MV-4-11 (cell line): ENCODE data around the gene ITPR2.
"Not testable (repeated sequence)": the region's sequence is repeated elsewhere in the genome, so short reads cannot be mapped to it uniquely, and the experiment has no call there.

Experiments used
- DNase-seq: peaks from one replicate; lab custom pipeline; 2025; lab: John Stamatoyannopoulos, UW

The ITPR2 gene

DNA sequence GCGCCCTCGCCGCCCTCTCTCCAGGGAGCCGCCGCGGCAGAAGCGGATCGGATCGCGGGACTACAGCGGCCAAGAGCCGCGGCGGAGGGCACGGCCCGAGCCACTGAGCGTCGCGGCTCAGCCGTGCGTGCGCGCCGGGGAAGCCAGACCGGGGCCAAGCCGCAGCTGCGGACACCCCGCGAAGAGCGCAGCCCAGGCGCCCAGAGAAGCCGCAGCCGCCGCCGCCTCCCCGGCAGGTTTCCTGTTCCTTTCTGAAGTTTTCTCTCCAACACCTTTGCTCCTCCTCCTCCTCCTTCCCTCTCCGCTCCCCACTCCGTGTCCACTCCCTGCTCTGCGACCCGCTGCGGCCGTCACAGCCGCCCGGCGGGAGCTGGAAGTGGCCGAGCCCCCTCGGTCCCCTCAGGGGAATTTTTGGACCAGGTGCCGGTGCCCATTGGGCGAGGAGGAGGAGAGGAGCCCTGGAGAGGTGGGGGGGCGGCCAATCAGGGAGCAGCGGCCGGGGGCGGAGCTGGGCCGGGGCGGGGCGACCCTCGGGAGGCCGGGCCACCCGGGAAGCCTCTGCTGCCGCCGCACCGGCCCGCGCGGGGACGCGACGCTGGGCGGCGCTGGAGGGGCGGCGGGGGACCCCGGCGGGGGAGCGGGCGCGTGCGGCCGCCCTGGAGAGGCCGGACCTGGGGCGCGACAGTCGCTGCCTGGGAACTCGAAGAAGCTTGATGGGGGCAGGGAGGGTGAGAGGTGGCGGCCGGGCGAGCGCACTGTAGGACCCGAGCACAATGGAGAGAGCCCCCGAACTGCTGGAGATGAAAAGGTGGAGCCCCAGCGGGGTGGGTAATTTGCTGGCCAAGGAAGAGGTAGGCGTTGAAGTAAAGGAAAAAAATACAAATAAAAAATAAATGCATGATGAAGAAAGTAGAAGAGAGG, at the start of gene ITPR2:
TSS of gene ITPR2 (minus strand) at position 373 of the 921 bp plus-strand sequence. CDS start 413 bp downstream, outside the sequence.
- peak; percentile 73 for DNase-seq

DNA sequence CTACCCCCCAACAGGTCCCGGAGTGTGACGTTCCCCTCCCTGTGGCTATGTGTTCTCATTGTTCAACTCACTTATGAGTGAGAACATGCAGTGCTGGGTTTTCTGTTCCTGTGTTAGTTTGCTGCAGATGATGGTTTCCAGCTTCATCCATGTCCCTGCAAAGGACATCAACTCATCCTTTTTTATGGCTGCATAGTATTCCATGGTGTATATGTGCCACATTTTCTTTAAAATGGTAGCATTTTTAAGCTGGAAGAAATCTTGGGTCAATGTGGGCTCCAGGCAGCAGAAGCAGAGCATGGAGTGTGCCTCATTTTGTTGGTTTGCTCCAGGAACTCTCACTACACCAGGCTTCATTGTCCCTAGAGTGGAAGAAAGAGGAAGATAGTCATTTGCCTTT, 47.6 kb upstream of the ITPR2 start:
- no peak for DNase-seq

DNA sequence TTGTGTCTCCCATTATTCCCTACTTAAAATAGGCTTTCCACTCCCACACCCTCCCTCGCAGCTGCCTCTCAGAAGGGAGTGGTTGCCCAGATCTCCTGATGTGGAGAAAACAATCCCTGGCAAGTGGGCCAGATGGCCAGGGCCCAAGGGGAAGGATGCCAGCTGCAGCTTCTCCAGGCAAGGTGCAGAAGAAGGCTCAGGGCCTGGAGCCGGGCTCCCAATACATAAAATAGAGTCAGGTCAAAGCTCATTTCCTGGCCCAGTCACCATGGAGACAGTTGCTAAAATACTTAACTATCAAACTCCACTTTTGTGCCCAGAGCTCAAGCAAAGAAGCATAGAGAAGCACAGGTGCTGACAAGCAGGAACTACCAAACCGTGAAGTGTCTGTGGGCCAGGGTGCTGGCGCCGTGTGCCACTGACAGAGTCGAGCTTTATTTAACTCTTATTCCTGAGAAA, 45.7 kb upstream of the ITPR2 start:
- DNase-seq, result no peak

DNA sequence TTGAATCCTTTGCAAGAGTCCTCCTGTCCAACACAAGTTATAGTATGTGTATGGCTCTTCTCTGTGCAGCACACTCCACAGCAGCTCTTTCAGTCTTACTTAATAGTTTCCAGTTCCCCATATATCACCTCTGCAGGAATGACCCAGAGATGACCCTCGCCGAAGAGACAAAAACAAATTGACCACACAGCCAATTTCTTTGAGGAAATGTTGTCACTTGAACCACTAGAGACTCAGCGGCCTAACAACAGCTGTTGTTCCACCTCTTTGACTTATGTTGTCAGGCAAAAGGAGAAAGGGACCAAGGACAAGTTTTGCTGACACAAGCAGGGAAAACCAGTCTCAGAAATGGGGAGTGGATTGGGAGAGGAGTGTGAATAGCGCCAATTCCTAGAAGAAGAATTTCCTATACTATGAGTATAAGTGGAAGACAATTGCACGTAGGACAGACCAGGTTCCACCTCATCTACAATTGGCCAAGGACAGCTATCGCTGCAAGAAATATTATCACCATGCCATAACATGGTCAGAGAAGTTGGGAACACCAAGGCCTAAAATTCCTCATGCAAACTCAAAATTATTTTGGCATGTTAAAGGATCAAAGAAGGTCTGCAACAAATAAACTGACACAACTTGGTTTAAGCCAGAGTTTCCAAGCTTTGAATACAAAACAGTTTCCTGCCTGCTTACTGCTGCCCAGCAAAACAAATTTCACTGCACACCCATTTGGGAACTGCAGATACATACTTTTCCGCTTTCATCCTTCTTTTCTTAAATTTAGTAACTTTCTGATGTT, 41.7 kb upstream of the ITPR2 start:
- peak; percentile 99 for DNase-seq

DNA sequence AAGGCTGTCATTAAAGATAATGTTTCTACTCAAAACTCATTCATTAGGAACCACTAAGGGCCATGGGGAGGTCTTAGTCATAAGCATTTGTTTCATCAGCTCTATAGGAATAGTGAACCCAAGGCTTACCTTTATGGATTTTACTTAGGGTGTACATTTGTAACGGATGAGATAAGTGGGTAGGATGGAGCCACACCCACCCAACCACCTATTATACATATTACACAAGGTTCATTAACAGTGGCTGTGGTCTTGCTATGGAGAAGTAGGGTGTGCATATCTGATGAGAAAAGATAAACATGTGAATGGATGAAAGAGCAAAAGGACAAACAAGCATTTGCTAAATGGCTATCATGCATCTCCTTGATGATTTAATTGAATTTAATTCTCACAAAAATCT, 39.6 kb upstream of the ITPR2 start:
- peak; percentile 12 for DNase-seq

DNA sequence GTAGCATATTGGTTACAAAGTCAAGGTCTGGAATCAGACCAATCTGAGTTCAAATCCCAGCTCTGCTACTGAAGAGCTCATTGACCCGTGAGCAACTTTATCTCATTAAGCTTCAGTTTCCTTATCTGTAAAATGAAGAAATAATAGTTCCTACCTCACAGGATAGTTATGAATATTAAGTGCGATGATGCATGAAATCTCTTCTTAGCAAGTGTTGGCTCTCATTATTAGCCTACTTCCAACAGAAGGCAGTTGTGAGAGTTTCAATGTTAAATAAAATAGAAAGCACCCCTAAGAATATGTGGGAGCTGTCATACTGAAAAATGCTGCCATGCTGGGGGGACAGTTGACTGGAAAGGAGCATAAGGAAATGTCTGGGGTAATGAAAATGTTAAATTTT, 39.0 kb upstream of the ITPR2 start:
- no peak for DNase-seq

DNA sequence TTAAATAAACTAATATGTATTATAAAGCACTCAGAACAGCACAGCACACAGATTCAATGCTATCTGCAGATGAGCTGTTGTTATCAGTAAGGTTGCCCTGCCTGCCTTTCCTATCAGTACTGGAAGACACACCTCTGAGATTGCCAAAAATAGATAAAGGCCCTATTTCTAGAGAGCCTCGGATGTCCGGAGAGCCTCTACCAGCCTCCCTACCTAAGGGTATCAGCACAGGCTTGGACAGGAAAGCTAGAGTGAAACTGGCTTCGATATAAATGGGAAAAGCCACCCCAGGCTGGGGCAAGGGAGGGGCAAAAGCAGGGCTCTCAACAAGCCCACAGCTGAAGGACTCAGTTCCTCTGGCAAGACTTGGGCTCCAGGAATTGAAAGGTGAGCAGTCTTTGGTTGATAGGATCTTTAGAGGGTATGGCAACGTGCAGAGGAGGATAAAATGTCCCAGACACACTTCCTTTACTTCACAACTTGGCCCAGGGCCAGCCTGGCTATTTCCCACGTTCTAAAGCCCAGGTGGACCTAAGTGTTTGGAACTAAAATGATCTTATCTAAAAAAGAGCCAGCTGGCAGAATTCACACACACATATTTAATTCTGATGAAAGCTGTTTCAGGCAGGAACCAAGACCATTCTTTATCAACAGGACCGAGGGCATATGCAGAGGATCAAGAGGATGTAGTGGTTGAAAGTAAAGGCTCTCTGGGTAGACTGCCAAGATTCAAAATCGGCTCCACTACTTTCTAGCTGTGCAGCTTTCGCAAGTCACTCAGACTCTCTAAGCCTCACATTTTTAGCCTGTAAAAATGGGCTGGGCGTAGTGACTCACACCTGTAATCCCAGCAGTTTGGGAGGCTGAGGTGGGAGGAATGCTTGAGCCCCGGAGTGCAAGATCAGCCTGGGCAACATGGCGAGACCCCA, 37.8 kb upstream of the ITPR2 start:
- peak; percentile 84 for DNase-seq

DNA sequence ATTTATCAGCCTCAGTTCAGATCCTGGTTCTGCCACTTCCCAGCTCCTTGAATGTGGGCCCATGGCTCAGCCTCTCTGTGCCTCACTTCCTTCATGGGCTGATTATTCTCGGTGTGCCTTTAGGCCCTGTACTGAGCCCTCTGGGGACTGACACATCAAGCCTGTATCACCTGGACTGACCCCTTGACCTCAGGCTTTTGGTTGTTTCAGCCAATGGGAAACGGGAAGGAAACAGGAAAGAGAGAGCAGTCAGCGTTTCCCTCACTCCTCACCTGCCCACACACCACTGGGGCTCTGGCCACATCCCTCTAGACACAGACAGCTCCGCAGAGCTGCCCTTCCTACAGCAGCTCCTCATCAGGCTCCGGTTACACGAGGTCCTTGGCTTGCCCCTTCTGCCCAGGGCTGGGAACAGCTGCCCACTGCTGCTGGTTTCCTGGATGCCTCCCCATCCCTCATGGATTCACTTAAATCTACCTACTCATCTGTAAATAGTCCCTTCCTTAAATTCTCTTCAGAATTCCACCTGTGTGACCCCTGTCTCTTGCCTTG, 37.0 kb upstream of the ITPR2 start:
- no peak for DNase-seq

DNA sequence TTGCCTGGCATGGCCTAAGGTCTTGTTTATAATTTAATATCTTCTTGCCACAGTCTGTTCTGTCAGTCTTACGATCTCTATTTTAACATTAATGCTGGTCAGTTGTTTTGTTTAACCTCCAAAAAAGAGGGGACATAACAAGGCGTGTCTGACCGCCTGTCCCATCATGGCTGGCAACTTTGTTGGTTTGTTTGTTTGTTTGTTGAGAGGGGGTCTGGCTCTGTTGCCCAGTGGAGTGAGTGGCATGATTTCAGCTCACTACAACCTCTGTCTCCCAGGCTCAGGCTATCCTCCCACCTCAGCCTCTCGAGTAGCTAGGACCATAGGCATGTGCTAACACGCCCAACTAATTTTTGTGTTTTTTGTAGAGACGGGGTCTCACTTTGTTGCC, 36.1 kb upstream of the ITPR2 start:
- no peak for DNase-seq

DNA sequence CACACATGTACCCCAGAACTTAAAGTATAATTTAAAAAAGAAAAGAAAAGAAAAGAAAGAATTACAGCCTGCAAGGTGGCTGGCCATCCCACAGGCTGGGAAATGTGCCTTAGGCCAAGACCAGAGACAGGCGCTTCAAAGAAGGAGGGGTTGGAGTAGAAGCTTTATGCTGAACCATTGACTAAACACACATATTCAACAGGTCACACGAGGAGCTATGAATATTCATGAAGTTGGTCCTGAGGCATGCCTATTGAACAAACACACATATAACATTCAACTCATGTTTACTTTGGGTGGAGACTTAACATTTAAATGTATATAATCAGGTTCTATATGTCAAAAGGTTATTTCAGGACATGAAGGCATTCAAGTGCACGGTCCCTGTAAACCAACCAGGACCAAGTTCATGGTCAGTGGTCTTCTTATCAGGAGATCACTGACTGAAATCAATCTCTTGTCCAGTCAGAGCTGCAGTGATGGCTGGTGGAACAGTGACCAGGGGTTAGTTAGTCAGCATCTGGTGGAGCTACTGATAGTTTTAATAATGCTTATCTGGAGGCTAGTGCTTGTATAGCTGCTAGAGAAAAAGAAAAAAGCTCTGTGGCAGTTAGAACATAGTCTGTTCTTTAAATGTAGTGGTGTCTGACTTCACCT, 35.6 kb upstream of the ITPR2 start:
- DNase-seq, result no peak

DNA sequence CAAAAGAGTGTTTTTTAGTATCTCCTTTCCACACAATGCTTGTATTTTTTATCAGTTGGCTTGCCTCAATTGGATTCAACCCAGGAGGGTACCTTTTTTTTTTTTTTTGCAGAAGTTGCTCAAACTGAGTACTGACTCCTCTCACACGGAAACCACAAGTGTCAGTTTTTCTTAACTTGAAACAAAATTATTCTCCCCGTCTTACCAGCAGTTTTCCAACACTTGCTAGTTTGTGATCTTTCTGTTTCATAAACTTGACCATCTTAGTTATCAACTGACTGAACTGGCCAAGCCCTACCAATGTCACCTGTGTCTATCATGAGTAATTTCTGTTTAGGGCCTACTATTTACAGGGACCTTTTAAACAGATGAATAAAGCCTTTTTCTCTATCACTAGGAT, 34.1 kb upstream of the ITPR2 start:
- DNase-seq, result peak; percentile 84

DNA sequence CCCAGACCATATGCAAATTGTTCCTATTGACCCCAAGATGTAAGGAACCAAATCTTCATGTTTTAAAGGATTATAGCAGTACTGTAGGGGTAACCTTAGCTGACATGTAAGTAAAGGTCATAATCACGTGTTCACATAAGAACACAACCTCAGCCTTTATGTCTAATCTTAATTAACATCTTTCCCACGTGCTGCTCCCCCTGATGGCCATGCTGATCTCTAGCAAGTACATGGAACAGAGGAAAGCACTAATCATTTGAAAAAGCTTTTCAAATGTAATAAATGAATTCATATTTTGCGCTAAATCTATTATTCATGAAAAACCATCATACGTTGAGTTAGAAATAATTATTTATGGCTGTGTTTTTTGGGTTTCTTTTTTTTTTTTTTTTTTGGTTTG, 30.5 kb upstream of the ITPR2 start:
- peak; percentile 22 for DNase-seq

DNA sequence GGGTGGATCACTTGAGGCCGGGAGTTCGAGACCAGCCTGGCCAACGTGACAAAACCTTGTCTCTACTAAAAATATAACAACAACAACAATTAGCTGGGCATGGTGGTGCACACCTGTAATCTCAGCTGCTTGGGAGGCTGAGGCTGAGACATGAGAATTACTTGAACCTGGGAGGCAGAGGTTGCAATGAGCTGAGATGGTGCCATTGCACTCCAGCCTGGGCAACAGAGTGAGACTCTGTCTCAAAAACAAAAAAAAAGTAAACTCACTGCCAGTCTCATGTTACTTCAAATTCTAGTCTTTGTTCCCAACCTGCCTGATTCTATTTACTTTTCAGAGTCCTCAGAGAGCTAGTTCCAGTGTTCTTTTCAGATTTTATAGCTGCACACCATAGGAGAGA, 29.8 kb upstream of the ITPR2 start:
- DNase-seq, result not testable (repeated sequence)

DNA sequence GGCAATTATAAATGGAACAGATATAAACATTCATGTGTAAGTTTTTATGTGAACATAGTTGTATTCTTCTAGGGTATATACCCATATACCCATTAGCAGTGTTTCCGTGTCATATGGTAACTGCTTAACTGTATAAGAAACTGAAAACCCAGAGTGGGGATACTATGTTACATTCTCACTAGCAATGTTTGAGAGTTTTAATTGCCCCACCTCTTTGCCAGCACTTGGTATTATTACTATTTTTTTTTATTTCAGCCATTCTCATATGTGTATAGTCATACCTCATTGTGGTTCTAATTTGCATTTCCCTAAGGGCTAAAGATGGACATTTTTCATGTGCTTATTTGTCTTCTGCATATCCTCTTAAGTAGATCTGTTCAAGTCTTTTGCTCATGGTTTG, 28.7 kb upstream of the ITPR2 start:
- DNase-seq, result no peak

DNA sequence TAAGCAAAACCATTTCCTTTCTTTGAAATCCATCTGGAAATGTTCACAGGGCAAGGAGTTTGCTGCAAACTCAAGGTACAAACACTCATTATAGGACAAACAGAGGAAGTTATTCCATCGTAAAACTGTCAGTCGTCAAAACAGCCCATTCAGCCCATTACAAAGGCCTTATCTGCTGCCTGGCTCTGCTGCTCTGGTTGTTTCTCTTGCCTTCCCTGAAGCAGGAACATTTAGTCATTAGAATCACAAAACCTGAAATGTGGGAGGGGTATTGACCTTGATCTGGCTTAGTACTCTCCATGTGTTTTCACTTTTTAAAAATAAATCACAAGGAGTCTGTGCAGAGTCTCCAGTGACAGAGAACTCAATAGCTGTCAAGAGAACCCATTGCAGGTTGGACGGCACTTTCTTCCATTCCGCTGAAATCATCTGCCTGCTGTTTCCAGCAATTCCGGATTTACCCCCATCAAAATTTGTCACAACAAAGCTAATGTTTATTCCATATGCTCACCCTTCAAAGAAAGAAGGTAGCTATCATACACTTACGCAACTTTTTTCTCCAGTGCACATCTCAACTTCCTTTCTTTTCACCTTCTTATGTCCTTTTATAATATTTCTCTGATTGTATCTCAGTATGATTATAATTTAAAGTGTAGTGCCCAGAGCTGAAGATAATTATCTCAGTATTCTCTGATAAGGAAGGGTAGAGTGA, 24.6 kb upstream of the ITPR2 start:
- DNase-seq, result no peak

DNA sequence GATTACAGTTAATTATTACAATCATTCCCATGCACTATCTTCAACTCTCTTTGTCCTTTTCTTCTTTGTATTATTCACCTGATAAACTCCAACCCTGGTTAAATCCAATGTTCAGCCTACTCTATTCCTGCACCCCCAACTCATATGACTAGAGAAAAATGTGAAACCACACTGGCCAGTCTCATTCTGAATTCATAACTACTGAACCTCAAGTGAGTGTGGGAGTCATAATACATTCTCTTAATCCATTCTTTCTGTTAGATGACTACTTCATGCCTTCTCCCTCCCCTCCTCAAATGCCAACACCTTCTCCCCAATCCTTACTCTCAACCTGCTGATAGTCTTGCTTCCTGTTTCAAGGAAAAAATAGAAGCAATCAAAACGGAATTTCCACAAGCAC, 22.3 kb upstream of the ITPR2 start:
- DNase-seq, result no peak

DNA sequence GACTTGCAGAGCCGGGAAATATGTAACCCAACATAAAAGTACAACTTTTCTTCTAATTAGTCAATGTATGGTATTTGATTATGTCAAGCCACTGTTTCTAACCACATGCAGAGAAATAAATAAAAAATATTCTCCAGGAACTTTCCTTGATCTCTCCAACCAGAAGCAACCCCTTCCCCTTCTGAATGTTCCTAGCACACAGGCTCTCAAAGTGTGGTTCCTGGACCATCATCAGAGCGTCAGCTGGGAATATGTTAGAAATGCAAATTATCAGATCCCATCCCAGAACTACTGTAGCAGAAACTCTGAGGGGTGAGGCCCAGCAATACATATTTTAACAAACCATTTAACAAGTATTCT, 21.0 kb upstream of the ITPR2 start:
- DNase-seq, result no peak

DNA sequence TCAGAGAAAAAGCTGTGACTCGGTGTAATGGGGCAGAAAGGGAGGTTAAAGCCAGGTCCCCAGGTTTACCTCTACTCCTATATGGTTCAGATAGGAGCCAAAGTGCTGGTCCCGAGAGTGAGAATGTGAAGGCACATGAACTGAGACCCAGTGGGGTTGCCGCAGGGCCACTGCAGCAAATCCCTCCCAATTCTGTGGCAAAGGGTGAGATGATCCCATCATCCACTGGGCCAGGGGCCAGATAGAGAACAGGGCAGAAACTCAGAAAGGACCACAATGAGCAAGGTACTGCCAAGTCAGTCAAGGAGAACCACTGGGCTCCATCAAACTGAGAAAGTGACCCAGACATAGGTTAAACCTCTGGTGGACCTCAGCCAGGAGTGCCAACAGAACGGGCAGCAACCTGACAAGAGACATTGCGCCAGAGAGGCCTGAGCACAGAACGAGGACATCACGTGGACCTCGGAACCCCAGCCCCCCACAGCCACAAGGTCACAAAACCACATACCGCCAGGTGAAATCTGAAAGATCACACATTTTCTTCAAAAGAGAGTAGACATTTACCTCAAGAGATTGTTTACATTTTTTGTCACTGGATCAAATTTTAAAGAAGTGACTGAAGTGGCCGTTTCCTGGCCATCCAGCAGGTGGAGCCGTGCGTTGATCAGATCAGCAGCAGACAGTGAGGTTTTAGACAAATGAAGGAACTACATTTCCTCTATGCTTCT, 20.5 kb upstream of the ITPR2 start:
- peak; percentile 68 for DNase-seq

DNA sequence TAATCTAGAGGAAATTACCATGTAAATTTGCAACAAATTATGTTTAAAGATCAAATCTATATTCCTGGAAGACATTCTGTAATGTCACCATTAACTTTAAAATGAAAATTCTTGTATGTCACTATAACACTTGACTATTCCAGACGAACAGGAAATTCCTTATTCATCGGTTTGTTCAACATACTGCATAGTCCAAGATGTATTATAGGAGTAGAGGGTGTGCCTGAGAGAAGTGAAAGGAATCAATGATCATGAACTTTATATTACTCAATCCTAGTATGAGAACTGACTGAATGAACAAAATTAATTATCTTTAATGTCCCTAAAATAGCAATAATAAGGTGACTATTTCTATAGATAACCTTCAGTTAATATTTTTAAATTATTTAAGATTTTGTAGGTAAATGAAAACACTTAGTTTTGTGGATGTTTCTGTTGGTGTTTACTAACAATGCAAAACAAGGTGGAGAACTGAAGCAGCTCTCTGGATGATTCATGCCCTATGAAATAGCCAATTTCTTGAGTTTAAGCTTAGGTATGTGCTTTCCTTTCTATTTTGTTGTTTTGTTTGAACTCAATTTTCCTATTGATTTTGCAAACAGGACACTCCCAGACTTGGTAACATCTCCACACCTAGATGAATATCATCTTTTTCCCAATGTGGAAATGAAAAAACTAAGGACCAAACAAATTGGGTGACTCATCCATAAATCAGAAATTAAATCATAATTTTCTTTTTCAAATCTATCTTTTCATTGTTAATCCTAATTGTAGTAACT, 18.2 kb upstream of the ITPR2 start:
- no peak for DNase-seq
